Measurements from ENCODE around the gene SLC17A1. TPM values are rescaled to one million over a fixed set of nuclear protein-coding genes. Genes with fewer than 3 reads are reported as not detected.

SLC17A1 gene
- total RNA-seq, 4 donors from 2014 or later = not detected

DNA sequence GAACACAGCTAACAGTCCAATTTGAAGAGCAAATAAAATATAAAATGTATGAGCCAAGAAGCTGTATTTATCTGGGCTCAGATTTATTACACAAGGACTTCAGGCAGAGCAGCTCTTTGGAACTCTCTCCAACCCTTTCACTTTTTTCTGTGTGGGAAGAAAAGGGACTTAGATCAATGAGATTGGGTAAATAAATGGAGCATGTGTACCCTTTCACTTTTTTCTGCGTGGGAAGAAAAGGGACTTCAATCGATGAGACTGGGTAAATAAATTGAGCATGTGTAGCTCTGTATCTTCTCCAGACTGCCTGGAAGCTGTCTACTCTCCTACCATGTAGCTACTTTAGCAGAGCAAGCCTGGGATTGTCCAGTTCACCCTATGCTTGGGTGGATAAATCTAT lies 31.5 kb upstream of the SLC17A1 start:
- no peak for DNase-seq
- Histone ChIP-seq H3K27me3 (no peaks in the 10 kb centered on the region), H3K4me3 (no peak overlapping the region), H3K27ac (no peak overlapping the region), H3K4me1 (no peaks in the 10 kb centered on the region), H3K9me3 (no peaks in the 10 kb centered on the region), H3K36me3 (no peaks in the 10 kb centered on the region)
- no peak for TF ChIP-seq POLR2A (IDR thresholded peaks at IDR 0.05)
- TF ChIP-seq, protein P1, sequence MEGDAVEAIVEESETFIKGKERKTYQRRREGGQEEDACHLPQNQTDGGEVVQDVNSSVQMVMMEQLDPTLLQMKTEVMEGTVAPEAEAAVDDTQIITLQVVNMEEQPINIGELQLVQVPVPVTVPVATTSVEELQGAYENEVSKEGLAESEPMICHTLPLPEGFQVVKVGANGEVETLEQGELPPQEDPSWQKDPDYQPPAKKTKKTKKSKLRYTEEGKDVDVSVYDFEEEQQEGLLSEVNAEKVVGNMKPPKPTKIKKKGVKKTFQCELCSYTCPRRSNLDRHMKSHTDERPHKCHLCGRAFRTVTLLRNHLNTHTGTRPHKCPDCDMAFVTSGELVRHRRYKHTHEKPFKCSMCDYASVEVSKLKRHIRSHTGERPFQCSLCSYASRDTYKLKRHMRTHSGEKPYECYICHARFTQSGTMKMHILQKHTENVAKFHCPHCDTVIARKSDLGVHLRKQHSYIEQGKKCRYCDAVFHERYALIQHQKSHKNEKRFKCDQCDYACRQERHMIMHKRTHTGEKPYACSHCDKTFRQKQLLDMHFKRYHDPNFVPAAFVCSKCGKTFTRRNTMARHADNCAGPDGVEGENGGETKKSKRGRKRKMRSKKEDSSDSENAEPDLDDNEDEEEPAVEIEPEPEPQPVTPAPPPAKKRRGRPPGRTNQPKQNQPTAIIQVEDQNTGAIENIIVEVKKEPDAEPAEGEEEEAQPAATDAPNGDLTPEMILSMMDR (IDR thresholded peaks at IDR 0.05) = no peak

DNA sequence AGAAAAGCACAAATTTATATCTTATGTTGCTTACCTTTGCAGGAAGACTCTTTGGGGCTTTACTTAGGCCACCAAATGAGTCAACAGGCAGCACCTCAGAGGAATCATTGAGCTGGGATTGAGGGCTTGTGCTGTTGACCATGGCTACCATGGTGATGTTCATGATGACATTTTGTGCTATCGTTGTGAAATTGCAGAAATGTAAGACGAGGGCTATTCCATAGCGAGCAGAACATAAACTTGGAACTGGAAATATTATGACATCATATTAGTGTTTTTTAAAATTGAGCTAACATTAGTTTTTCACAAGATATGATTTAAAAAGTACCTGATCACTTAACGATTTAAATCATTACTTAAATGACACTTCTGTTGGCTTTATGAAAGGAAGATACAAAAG lies 30.3 kb upstream of the SLC17A1 start:
- DNase-seq = no peak
- Histone ChIP-seq H3K36me3 (no peaks in the 10 kb centered on the region), H3K27ac (no peak overlapping the region), H3K4me3 (no peak overlapping the region), H3K9me3 (no peaks in the 10 kb centered on the region), H3K27me3 (no peaks in the 10 kb centered on the region), H3K4me1 (no peaks in the 10 kb centered on the region)
- no peak for TF ChIP-seq POLR2A (IDR thresholded peaks at IDR 0.05)
- TF ChIP-seq, protein P1 (IDR thresholded peaks at IDR 0.05) = no peak

DNA sequence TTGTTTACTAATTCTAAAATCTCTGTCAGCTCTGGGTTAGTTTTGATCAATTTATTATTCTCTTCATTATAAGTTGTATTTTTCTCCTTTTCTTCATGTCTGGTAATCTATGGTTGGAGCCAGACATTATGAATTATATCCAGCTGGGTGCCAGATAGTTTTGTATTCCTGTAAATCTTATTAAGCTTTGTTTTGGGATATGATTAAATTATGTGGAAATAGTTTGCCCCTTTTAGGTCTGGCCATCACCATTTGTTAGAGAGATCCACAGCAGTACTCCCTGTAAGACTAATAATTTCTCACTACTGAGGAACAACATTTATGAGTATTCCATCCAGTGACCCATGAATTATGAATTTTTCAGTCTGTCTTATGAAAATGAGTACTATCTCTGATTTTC lies 20.9 kb upstream of the SLC17A1 start:
- DNase-seq = no peak
- Histone ChIP-seq H3K4me3 (no peak overlapping the region), H3K36me3 (no peaks in the 10 kb centered on the region), H3K27ac (no peak overlapping the region), H3K4me1 (no peaks in the 10 kb centered on the region), H3K27me3 (no peaks in the 10 kb centered on the region), H3K9me3 (no peaks in the 10 kb centered on the region)
- no peak for TF ChIP-seq POLR2A (IDR thresholded peaks at IDR 0.05)
- TF ChIP-seq, protein P1 (IDR thresholded peaks at IDR 0.05) = no peak

DNA sequence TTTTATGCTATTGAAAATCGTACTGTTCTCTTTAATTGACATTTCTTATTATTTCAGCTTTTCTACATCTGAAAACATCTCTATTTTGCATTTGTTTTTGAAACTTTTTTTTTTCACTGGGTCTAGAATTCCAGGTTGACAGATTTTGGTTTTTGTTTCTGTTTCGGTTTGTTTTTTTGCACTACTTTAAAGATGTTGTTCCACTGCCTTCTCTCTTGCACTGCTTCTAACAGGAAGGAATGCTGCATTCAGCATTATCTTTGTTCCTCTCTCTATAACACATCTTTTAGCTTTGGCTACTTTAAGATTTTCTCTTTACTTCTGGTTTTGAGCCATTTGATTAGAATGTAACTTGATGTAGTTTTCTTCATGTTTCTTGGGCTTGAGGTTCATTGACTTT lies 20.1 kb upstream of the SLC17A1 start:
- H3K9me3 ChIP-seq = no peaks in the 10 kb centered on the region
- TF ChIP-seq POLR2A (IDR thresholded peaks at IDR 0.05) = no peak
- TF ChIP-seq, protein P1 (IDR thresholded peaks at IDR 0.05) = no peak
- H3K4me1 ChIP-seq = no peaks in the 10 kb centered on the region
- DNase-seq = no peak
- no peak overlapping the region for H3K27ac ChIP-seq
- no peak overlapping the region for H3K4me3 ChIP-seq
- no peaks in the 10 kb centered on the region for H3K36me3 ChIP-seq
- H3K27me3 ChIP-seq = no peaks in the 10 kb centered on the region

DNA sequence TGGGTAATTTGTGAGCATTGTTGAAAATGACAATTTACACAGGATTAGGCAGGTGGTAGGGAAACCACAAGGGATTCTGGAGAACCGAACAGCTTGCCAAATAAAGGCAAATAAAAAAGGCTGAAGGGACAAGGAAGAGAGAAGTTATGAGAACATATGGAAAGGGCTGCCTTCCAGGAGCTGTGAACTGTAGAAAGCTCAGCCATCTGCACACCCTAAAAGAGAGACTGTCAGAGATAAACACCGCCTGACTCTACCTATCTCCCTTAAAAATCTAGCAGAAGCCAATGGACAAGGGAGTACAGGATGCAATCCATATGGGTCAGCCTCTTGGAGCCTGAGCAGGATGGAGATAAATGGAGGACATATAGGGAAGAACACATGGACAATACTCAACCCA lies 12.7 kb upstream of the SLC17A1 start:
- no peak for TF ChIP-seq POLR2A (IDR thresholded peaks at IDR 0.05)
- TF ChIP-seq, protein P1 (IDR thresholded peaks at IDR 0.05) = no peak
- Histone ChIP-seq H3K36me3 (no peaks in the 10 kb centered on the region), H3K27me3 (no peaks in the 10 kb centered on the region), H3K4me1 (no peaks in the 10 kb centered on the region), H3K9me3 (no peaks in the 10 kb centered on the region), H3K4me3 (no peak overlapping the region), H3K27ac (no peak overlapping the region)
- DNase-seq = no peak

DNA sequence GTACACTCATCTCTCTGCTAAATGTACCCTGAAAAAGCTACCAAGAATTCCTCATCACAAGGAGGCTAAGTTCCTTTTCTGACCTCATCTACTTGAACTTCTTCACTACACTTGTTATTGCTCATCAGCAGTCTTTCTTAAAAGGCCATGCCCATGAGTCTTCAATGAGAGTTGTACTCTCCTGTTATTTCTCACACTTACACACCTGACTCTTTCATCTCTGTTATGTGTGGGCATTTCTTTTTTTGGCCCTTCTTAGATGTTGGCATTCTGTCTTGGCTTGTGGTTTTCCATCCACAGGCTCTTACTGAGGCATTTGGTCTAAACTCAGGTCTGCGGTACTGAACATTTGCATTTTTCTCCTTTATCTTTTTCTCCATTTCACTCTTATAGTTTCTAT lies 10.7 kb upstream of the SLC17A1 start:
- no peak for DNase-seq
- Histone ChIP-seq H3K9me3 (no peaks in the 10 kb centered on the region), H3K4me3 (no peak overlapping the region), H3K36me3 (no peaks in the 10 kb centered on the region), H3K27ac (no peak overlapping the region), H3K4me1 (no peaks in the 10 kb centered on the region), H3K27me3 (no peaks in the 10 kb centered on the region)
- TF ChIP-seq, protein P1 (IDR thresholded peaks at IDR 0.05) = no peak
- no peak for TF ChIP-seq POLR2A (IDR thresholded peaks at IDR 0.05)

Measured in Peyer's patch (tissue), 4 donors.